K562 (cell line): Measurements from ENCODE around the gene MPHOSPH9. TPM values are rescaled to one million over a fixed set of nuclear protein-coding genes. Genes with fewer than 3 reads are reported as not detected.

Experiments used
- ATAC-seq: fragments of 200-7000 bp; cut with Tn5 transposase; 3 replicates; pipeline ENCODE4 v1.9.1; 2020; ENCODE audit warnings: moderate library complexity
- BruUV-seq: library from RNA; stranded (reverse); fragments of 400-500 nt; replicated peaks from 2 replicates; lab custom pipeline; 2021; lab: Mats Ljungman, UMichigan
- CTCF ChIA-PET: fragments of 300-600 bp; formaldehyde crosslinking; extraction: SDS; loops from one replicate; lab custom pipeline; 2021; ENCODE audit warnings: low intra/inter-chr PET ratio; lab: Yijun Ruan, JAX
- POLR2A ChIA-PET: fragments of 300-600, 350-650 bp; sonication (Branson Sonifier 250); formaldehyde crosslinking; extraction: SDS; loops from one replicate; lab custom pipeline; 2021; ENCODE audit warnings: antibody characterized with exemption, inconsistent platforms; lab: Yijun Ruan, JAX
- DNase-seq, 4 experiments: peaks; one replicate each; pipeline versions ENCODE4 v3.0.0 to v3.0.0-alpha.2; 2011 to 2018; ENCODE audit warnings: low spot score in 3 of 4, mixed read lengths in 3 of 4; ENCODE audit errors: extremely low read depth in 1 of 4
- FAIRE-seq: peaks from 2 replicates; lab custom pipeline; 2011; peaks lifted over from hg19 to GRCh38; lab: Jason Lieb, UNC
- H2AFZ ChIP-seq: 2 replicates; pipeline ENCODE4 v1.6.0; 2011; ENCODE audit warnings: low read depth, low read length, control low read depth, inconsistent platforms
- H3K27ac ChIP-seq: fragments of 200-600 bp; 3 replicates; pipeline ENCODE4 v1.8.0; 2011; ENCODE audit warnings: low read depth, mild to moderate bottlenecking, control low read depth, inconsistent platforms, low read length, moderate library complexity, mixed read lengths; ENCODE audit errors: extremely low read depth
- H3K27me3 ChIP-seq, 2 experiments: fragments of 300-600 bp in 1 of 2; 2 replicates in 1 of 2; 3 replicates in 1 of 2; pipeline versions ENCODE4 v1.6.0 to v1.8.0; 2011; ENCODE audit warnings: inconsistent platforms in 2 of 2, low read length in 2 of 2, mild to moderate bottlenecking in 1 of 2, mixed read lengths in 1 of 2, moderate library complexity in 1 of 2; ENCODE audit not compliant: control insufficient read depth in 2 of 2, insufficient read depth in 2 of 2
- H3K36me3 ChIP-seq: fragments of 300-600 bp; 3 replicates; pipeline ENCODE4 v1.8.0; 2011; ENCODE audit warnings: mild to moderate bottlenecking, low read length, inconsistent platforms; ENCODE audit not compliant: control insufficient read depth, insufficient read depth
- H3K4me1 ChIP-seq, 2 experiments: fragments of 200-600 bp in 1 of 2; replicated peaks in 1 of 2; 2 replicates in 1 of 2; 3 replicates in 1 of 2; pipeline versions ENCODE4 v1.5.1 to v1.8.0; 2011; ENCODE audit warnings: inconsistent platforms in 2 of 2, low read length in 2 of 2, mild to moderate bottlenecking in 1 of 2, mixed read lengths in 1 of 2, moderate library complexity in 1 of 2; ENCODE audit not compliant: control insufficient read depth in 2 of 2, insufficient read depth in 2 of 2
- H3K4me2 ChIP-seq: 2 replicates; pipeline ENCODE4 v1.6.1; 2011; ENCODE audit warnings: low read length, control low read depth, inconsistent platforms, mixed read lengths; ENCODE audit not compliant: insufficient read depth
- H3K4me3 ChIP-seq: fragments of 200-600 bp; sonication (generic), shearing (Covaris generic); 2 replicates; pipeline ENCODE4 v1.5.1; 2016; ENCODE audit warnings: control low read depth, inconsistent platforms
- H3K79me2 ChIP-seq: fragments of 200-600 bp; 3 replicates; pipeline ENCODE4 v1.8.0; 2011; ENCODE audit warnings: low read length, inconsistent platforms; ENCODE audit not compliant: control insufficient read depth, insufficient read depth
- H3K9ac ChIP-seq, 2 experiments: 2 replicates each; pipeline versions ENCODE4 v1.6.0 to v1.6.1; 2011; ENCODE audit warnings: low read depth in 2 of 2, low read length in 2 of 2, control low read depth in 1 of 2, inconsistent platforms in 1 of 2, mild to moderate bottlenecking in 1 of 2, mixed read lengths in 1 of 2; ENCODE audit not compliant: insufficient read depth in 1 of 2
- H3K9me1 ChIP-seq: one replicate; pipeline ENCODE4 v1.6.0; 2011; ENCODE audit warnings: inconsistent platforms, mild to moderate bottlenecking, low read length, moderate library complexity; ENCODE audit not compliant: control insufficient read depth, insufficient read depth
- H3K9me3 ChIP-seq: replicated peaks from 2 replicates; pipeline ENCODE4 v1.5.1; 2011; ENCODE audit warnings: low read depth, low read length, inconsistent platforms; ENCODE audit not compliant: control insufficient read depth, insufficient read depth
- H4K20me1 ChIP-seq: replicated peaks from 2 replicates; pipeline ENCODE4 v1.6.1; 2011; ENCODE audit warnings: low read length, inconsistent platforms, mixed read lengths; ENCODE audit not compliant: control insufficient read depth, insufficient read depth
- COPS2 ChIP-seq: fragments of 450-650 bp; conservative IDR thresholded peaks from 2 replicates; pipeline ENCODE4 v1.6.1; 2016; ENCODE audit warnings: mild to moderate bottlenecking, moderate library complexity
- ESRRA ChIP-seq: fragments of 450-650 bp; IDR thresholded peaks from 2 replicates; pipeline ENCODE4 v1.6.1; 2014; ENCODE audit warnings: low read depth, mild to moderate bottlenecking, moderate library complexity, borderline replicate concordance
- EWSR1 ChIP-seq: fragments of 450-650 bp; IDR thresholded peaks from 2 replicates; pipeline ENCODE4 v1.6.1; 2018; ENCODE audit warnings: borderline replicate concordance, mild to moderate bottlenecking, low read depth, moderate library complexity; ENCODE audit not compliant: partially characterized antibody
- FOS ChIP-seq: IDR thresholded peaks from 3 replicates; pipeline ENCODE4 v1.6.1; 2011; ENCODE audit not compliant: insufficient read length; ENCODE audit errors: extremely low read depth
- KLF13 ChIP-seq: fragments of 450-650 bp; IDR thresholded peaks from 2 replicates; pipeline ENCODE4 v1.6.1; 2016; ENCODE audit warnings: missing genetic modification characterization, low read depth, mild to moderate bottlenecking, missing compliant biosample characterization, moderate library complexity, borderline replicate concordance
- NUFIP1 ChIP-seq: fragments of 450-650 bp; IDR thresholded peaks from 2 replicates; pipeline ENCODE4 v1.6.1; 2018; ENCODE audit not compliant: partially characterized antibody
- OTX1 ChIP-seq: fragments of 450-650 bp; formaldehyde crosslinking; IDR thresholded peaks from 2 replicates; pipeline ENCODE4 v1.4.0; 2022; ENCODE audit warnings: mild to moderate bottlenecking
- RBBP5 ChIP-seq: fragments of 200-600 bp; sonication (generic); IDR thresholded peaks from 2 replicates; pipeline ENCODE4 v1.6.1; 2012; ENCODE audit warnings: borderline replicate concordance, mild to moderate bottlenecking, low read length, control low read depth, inconsistent platforms; ENCODE audit not compliant: insufficient read depth, poor library complexity, severe bottlenecking
- RBM15 ChIP-seq: fragments of 200-400 bp; formaldehyde crosslinking; IDR thresholded peaks from 2 replicates; pipeline ENCODE4 v1.6.1; 2018; ENCODE audit warnings: mild to moderate bottlenecking, low read length, moderate library complexity; ENCODE audit not compliant: insufficient read depth
- ZNF146 ChIP-seq: IDR thresholded peaks from one replicate; pipeline ENCODE4 v1.6.1; 2018; ENCODE audit warnings: missing compliant biosample characterization; ENCODE audit not compliant: unreplicated experiment
- ZNF224 ChIP-seq: sonication (generic); formaldehyde crosslinking; IDR thresholded peaks from 2 replicates; pipeline ENCODE4 v1.8.0; 2022; ENCODE audit warnings: mild to moderate bottlenecking, missing genetic modification reagents
- WGBS: fragments of 100-300 bp; shearing (Covaris generic); methylation state at CpG from one replicate; pipeline ENCODE4 v1.1.6; 2016; ENCODE audit warnings: low coverage, mixed read lengths; ENCODE audit not compliant: insufficient coverage; ENCODE audit errors: missing lambda C conversion rate; 5-methylcytosine and 5-hydroxymethylcytosine counted together
- in situ Hi-C: fragments of 300-500 bp; cut with MboI; formaldehyde crosslinking; loops from 4 replicates; pipeline ENCODE4 v1.15.0; 2018; ENCODE audit warnings: inconsistent platforms, mixed read lengths
- intact Hi-C: fragments of 100-400 bp; cut with micrococcal nuclease; formaldehyde crosslinking; loops from 2 replicates; pipeline ENCODE4 v1.14.2; 2022
- polyA plus RNA-seq, 8 experiments: library from polyadenylated mRNA; depleted of rRNA in 4 of 8; stranded (reverse) in 5 of 8; unstranded in 3 of 8; fragments of >200 nt; fragmentation: Nextera tagmentation in 2 of 8; fragmentation: Illumina TruSeq in 1 of 8; extraction: Ambion mirVana in 2 of 8; extraction: Trizol in 1 of 8; gene quantifications; 2 replicates each; pipeline versions ENCODE4 v1.2.1 to v1.2.3, GENCODE V29; 2011 to 2014; ENCODE audit warnings: inconsistent platforms in 1 of 8, missing spikeins in 1 of 8
- total RNA-seq, 7 experiments: library from RNA; depleted of rRNA in 6 of 7; stranded (reverse); fragments of >200 nt in 6 of 7; fragmentation: Illumina TruSeq in 2 of 7; extraction: Trizol in 2 of 7; gene quantifications; 2 replicates each; pipeline versions ENCODE4 v1.2.1 to v1.2.3, GENCODE V29; 2011 to 2021; ENCODE audit warnings: low replicate concordance in 1 of 7
- TF ChIP-seq, protein P1 (sequence below): fragments of 450-650 bp; IDR thresholded peaks from 2 replicates; pipeline ENCODE4 v1.7.0; 2016; ENCODE audit warnings: borderline replicate concordance
- TF ChIP-seq, protein P2 (sequence below): fragments of 250-450 bp; sonication (Bioruptor Pico); IDR thresholded peaks from 2 replicates; pipeline ENCODE4 v1.9.0; 2021; ENCODE audit warnings: mild to moderate bottlenecking
- TF ChIP-seq, protein P3 (sequence below): fragments of 250-450 bp; sonication (Bioruptor Pico); IDR thresholded peaks from 2 replicates; pipeline ENCODE4 v1.8.0; 2021; ENCODE audit warnings: borderline replicate concordance, mild to moderate bottlenecking, moderate library complexity; ENCODE audit not compliant: poor library complexity, severe bottlenecking
- TF ChIP-seq, protein P4 (sequence below): fragments of 250-450 bp; sonication (Bioruptor Pico); IDR thresholded peaks from 2 replicates; pipeline ENCODE4 v1.4.0; 2020
- TF ChIP-seq, protein P5 (sequence below): fragments of 250-450 bp; sonication (Bioruptor Pico); IDR thresholded peaks from 2 replicates; pipeline ENCODE4 v1.5.0; 2021; ENCODE audit warnings: mild to moderate bottlenecking, moderate library complexity

MPHOSPH9 gene
- total and polyA plus RNA-seq, 9 of the 15 experiments (the other 6 are each of a cell fraction or from before 2014, with no cell fraction given), result 14.2 to 103 (median 54.5) TPM

DNA sequence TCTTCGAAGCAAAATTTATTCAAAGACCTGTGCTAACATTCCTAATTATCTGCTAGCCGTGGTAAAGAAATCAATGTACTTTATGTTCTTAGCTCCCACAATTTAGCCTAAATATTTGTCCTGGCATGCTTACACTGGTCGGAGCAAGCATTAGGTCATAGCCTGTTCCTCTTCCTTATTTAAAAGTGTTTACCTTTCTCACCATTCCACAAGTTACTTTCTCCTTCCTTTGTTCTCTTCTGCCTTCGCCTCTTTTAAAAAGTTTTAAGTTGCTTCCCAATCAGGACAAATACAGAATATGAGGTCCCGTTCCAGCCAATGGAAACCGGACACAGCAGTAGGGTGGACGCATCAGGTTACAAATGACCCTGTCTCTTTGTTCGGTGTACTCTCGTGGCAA is 27.1 kb upstream of the MPHOSPH9 start:
- no peak overlapping the region for H2AFZ ChIP-seq
- ATAC-seq (no peak), FAIRE-seq (peak; percentile 15), DNase-seq (no peak)
- in situ Hi-C loops (no loop called here), intact Hi-C loops (no loop called here)
- no peaks in the 10 kb centered on the region for H3K9me3 ChIP-seq
- no peaks in the 10 kb centered on the region for H3K27me3 ChIP-seq
- no peaks in the 10 kb centered on the region for H3K9me1 ChIP-seq
- H3K36me3 ChIP-seq, result peaks cover 79% of the 10 kb centered on the region
- ChIA-PET CTCF (no interaction called here), POLR2A (no interaction called here)
- no TSS peak for BruUV-seq
- WGBS, result 80% methylated on average over 9 of the region's 9 CpGs
- no peaks in the 10 kb centered on the region for H3K79me2 ChIP-seq
- H3K9ac ChIP-seq, result no peak overlapping the region
- H3K4me2 ChIP-seq, result no peak overlapping the region
- no peaks in the 10 kb centered on the region for H4K20me1 ChIP-seq
- H3K4me3 ChIP-seq, result no peak overlapping the region
- no peak overlapping the region for H3K27ac ChIP-seq
- peaks cover 0 to 5% of the 10 kb centered on the region in 2 experiments; a peak in 3 of 5 replicates for H3K4me1 ChIP-seq
- no peak for TF ChIP-seq COPS2
- TF ChIP-seq ESRRA, result no peak
- no peak for TF ChIP-seq OTX1
- TF ChIP-seq, protein P1, sequence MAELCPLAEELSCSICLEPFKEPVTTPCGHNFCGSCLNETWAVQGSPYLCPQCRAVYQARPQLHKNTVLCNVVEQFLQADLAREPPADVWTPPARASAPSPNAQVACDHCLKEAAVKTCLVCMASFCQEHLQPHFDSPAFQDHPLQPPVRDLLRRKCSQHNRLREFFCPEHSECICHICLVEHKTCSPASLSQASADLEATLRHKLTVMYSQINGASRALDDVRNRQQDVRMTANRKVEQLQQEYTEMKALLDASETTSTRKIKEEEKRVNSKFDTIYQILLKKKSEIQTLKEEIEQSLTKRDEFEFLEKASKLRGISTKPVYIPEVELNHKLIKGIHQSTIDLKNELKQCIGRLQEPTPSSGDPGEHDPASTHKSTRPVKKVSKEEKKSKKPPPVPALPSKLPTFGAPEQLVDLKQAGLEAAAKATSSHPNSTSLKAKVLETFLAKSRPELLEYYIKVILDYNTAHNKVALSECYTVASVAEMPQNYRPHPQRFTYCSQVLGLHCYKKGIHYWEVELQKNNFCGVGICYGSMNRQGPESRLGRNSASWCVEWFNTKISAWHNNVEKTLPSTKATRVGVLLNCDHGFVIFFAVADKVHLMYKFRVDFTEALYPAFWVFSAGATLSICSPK, result no peak
- no peak for TF ChIP-seq NUFIP1
- TF ChIP-seq RBBP5, result no peak
- no peak for TF ChIP-seq EWSR1
- TF ChIP-seq FOS, result no peak
- TF ChIP-seq KLF13 (tag), result no peak
- TF ChIP-seq, protein P2, sequence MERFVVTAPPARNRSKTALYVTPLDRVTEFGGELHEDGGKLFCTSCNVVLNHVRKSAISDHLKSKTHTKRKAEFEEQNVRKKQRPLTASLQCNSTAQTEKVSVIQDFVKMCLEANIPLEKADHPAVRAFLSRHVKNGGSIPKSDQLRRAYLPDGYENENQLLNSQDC (CRISPR knock-in tag), result no peak
- TF ChIP-seq, protein P3, sequence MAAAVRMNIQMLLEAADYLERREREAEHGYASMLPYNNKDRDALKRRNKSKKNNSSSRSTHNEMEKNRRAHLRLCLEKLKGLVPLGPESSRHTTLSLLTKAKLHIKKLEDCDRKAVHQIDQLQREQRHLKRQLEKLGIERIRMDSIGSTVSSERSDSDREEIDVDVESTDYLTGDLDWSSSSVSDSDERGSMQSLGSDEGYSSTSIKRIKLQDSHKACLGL (CRISPR knock-in tag), result no peak
- TF ChIP-seq ZNF224 (CRISPR knock-in tag), result no peak
- TF ChIP-seq, protein P4, sequence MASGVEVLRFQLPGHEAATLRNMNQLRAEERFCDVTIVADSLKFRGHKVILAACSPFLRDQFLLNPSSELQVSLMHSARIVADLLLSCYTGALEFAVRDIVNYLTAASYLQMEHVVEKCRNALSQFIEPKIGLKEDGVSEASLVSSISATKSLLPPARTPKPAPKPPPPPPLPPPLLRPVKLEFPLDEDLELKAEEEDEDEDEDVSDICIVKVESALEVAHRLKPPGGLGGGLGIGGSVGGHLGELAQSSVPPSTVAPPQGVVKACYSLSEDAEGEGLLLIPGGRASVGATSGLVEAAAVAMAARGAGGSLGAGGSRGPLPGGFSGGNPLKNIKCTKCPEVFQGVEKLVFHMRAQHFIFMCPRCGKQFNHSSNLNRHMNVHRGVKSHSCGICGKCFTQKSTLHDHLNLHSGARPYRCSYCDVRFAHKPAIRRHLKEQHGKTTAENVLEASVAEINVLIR (CRISPR knock-in tag), result no peak
- TF ChIP-seq ZNF146, result no peak
- no peak for TF ChIP-seq RBM15
- TF ChIP-seq, protein P5, sequence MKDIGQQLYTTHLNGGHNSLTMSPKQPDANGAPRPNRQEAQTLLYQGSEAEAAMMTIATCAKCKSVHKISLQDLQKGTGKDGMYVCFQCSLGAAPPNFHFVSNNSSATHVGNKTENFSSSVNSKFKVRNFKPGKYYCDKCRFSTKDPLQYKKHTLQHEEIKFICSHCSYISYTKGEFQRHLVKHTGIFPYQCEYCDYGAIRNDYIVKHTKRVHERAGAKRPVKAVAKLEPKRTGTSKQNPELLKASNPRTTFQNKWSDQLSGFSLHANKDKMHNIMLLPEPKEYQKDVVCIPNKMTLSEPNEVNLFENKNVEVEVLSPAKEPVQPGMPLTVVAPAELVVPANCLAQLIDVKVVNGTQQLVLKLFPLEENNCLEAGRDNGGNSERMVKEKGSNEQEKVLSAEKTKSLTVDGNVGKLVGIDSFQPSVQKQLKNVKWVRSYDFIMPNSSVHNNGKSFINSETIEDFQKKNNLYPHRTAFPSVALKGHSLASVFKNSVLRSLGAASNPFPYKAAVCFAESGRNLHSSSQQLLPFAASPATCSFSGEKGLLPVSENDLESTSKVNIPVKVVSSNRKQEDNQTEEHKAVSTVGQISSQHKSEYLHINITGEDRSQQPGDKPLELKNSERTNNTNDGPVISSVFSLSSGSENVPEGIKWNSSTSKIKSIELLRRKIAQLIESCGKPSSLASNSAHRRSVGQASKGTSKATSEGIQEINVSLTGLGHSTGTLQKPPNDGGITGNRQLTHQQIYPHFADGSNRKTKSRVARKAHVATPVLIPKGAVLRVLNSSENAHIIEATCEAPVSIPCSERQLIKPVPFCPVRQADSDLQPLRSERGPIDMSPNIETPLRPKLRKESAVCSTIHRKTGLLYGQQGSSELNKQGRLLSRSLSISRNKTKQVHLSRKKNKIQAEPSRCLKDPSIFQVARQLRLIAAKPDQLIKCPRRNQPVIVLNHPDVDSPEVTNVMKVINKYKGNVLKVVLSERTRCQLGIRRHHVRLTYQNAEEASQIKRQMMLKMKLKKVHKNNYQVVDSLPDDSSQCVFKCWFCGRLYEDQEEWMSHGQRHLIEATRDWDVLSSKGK (CRISPR knock-in tag), result no peak
